GM19372 (cell line): Measurements from ENCODE around the gene CENPF.

ENCODE experiments used
- ATAC-seq: cut with Tn5 transposase; IDR thresholded peaks from one replicate; pipeline ENCODE4 v1.9.1; 2021; ENCODE audit warnings: mild to moderate bottlenecking, low read depth, moderate library complexity; ENCODE audit not compliant: unreplicated experiment

Gene CENPF

DNA sequence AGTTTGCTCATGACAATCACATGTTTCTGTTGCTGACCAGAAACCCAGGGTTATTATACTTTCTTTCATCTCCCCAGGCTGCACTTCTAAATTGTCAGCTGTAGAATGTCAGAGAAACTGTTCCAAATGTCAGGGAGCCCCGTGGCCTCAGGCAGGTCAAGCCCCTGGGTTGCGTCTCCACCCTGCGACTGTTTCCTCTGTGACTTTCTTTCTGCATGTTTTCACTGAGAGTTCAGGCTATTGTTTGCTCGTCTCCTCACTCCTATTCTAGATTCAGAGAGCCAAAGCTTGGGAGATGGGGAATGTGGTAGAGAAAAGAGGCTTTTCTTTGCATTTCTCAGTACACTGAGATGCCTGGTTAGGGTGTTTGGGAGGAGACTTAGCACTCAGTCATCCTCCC, 97.4 kb downstream of the CENPF start:
- no peak for ATAC-seq

DNA sequence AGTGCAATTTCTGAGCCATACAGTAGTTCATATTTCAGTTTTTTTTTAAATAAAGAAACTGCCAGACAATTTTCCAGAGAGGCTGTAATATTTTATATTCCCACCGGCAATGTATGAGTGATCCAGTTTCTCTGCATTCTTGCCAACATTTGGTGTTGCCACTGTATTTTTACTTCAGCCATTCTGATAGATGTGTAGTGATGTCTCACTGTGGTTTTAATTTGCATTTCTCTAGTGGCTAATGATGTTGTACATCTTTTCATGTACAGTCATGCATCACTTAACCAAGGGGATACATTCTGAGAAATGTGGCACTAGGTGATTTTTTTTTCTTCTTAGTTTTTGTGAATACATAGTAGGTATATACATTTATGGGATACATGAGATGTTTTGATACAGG, 99.6 kb downstream of the CENPF start:
- ATAC-seq = no peak

- ATAC-seq = no peak
Measured at GRCh38 chr1:214707306-214708087, 104.5 kb downstream of the CENPF start.

GRCh38 chr1:214708321-214708955, 105.4 kb downstream of the CENPF start:
- ATAC-seq = no peak

- no peak for ATAC-seq
Measured at GRCh38 chr1:214709241-214709640, 106.2 kb downstream of the CENPF start.

DNA sequence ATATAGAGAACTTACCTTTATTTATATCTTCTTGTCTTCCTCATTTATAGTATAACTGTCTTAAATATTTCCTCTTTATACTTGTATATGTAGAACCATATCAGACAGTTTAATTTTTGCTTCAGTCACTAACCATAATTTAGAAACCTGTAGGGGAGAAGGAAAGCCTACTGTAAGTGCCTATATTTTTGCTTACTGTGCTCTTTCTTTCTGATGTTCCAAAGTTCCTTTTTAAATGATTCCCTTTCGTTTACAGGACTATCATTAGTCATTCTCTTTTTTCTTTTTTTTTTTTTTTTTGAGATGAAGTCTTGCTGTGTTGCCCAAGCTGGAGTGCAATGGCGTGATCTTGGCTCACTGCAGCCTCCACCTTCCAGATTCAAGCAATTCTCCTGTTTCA, 109.7 kb downstream of the CENPF start:
- no peak for ATAC-seq
